ENCODE results near the gene CERK. TPM values are rescaled to one million over a fixed set of nuclear protein-coding genes. Genes with fewer than 3 reads are reported as not detected.
A peak's percentile ranks its signal among the peaks of the same experiment; 100 is the strongest.

CERK gene
- total and polyA plus RNA-seq, 9 of the 15 experiments (the other 6 are each of a cell fraction or from before 2014, with no cell fraction given), result 1.1 to 14.9 (median 8.7) TPM

GRCh38 chr22:46649141-46650077, 88.6 kb downstream of the CERK start (continued):
- TF ChIP-seq, protein P1, sequence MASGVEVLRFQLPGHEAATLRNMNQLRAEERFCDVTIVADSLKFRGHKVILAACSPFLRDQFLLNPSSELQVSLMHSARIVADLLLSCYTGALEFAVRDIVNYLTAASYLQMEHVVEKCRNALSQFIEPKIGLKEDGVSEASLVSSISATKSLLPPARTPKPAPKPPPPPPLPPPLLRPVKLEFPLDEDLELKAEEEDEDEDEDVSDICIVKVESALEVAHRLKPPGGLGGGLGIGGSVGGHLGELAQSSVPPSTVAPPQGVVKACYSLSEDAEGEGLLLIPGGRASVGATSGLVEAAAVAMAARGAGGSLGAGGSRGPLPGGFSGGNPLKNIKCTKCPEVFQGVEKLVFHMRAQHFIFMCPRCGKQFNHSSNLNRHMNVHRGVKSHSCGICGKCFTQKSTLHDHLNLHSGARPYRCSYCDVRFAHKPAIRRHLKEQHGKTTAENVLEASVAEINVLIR (CRISPR knock-in tag; IDR thresholded peaks at IDR 0.05), result no peak
- TF ChIP-seq MTA3 (IDR thresholded peaks at IDR 0.05; ENCODE audit: borderline replicate concordance), result 0 out of 2 replicates have a peak, but pooled peaks have one; percentile 18
- TF ChIP-seq POLR3G (IDR thresholded peaks at IDR 0.05; ENCODE audit: extremely low read depth, insufficient read length, insufficient replicate concordance), result no peak
- TF ChIP-seq ZNF217 (CRISPR knock-in tag; IDR thresholded peaks at IDR 0.05), result no peak
- TF ChIP-seq ZNF174 (CRISPR knock-in tag; IDR thresholded peaks at IDR 0.05), result no peak
- TF ChIP-seq KDM5B (IDR thresholded peaks at IDR 0.05; ENCODE audit: insufficient replicate concordance, low read depth, low read length), result no peak
- TF ChIP-seq, protein P2, sequence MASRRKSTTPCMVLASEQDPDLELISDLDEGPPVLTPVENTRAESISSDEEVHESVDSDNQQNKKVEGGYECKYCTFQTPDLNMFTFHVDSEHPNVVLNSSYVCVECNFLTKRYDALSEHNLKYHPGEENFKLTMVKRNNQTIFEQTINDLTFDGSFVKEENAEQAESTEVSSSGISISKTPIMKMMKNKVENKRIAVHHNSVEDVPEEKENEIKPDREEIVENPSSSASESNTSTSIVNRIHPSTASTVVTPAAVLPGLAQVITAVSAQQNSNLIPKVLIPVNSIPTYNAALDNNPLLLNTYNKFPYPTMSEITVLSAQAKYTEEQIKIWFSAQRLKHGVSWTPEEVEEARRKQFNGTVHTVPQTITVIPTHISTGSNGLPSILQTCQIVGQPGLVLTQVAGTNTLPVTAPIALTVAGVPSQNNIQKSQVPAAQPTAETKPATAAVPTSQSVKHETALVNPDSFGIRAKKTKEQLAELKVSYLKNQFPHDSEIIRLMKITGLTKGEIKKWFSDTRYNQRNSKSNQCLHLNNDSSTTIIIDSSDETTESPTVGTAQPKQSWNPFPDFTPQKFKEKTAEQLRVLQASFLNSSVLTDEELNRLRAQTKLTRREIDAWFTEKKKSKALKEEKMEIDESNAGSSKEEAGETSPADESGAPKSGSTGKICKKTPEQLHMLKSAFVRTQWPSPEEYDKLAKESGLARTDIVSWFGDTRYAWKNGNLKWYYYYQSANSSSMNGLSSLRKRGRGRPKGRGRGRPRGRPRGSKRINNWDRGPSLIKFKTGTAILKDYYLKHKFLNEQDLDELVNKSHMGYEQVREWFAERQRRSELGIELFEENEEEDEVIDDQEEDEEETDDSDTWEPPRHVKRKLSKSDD (conservative IDR thresholded peaks at IDR 0.05; ENCODE audit: low read length), result no peak
- peak; percentile 82 for TF ChIP-seq ZNF592 (IDR thresholded peaks at IDR 0.05)
- TF ChIP-seq, protein P3, sequence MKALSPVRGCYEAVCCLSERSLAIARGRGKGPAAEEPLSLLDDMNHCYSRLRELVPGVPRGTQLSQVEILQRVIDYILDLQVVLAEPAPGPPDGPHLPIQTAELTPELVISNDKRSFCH (CRISPR knock-in tag; IDR thresholded peaks at IDR 0.05), result no peak
- TF ChIP-seq, protein P3 (tag; IDR thresholded peaks at IDR 0.05), result no peak
- peak; percentile 10 for TF ChIP-seq RBBP5 (IDR thresholded peaks at IDR 0.05; ENCODE audit: borderline replicate concordance, insufficient read depth, low read length, poor library complexity, severe bottlenecking)
- TF ChIP-seq, protein P4, sequence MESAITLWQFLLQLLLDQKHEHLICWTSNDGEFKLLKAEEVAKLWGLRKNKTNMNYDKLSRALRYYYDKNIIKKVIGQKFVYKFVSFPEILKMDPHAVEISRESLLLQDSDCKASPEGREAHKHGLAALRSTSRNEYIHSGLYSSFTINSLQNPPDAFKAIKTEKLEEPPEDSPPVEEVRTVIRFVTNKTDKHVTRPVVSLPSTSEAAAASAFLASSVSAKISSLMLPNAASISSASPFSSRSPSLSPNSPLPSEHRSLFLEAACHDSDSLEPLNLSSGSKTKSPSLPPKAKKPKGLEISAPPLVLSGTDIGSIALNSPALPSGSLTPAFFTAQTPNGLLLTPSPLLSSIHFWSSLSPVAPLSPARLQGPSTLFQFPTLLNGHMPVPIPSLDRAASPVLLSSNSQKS (CRISPR knock-in tag; IDR thresholded peaks at IDR 0.05), result no peak
- no peak for TF ChIP-seq BDP1 (IDR thresholded peaks at IDR 0.05; ENCODE audit: insufficient read depth, insufficient read length)
- TF ChIP-seq ELF2 (CRISPR knock-in tag; IDR thresholded peaks at IDR 0.05), result no peak
